ENCODE data around the gene ARID1B. TPM values are rescaled to one million over a fixed set of nuclear protein-coding genes. Genes with fewer than 3 reads are reported as not detected.

The ARID1B gene
- total and polyA plus RNA-seq, 10 of the 15 experiments (the other 5 are each of a cell fraction or from before 2014, with no cell fraction given): 24.7 to 133 (median 54.6) TPM

DNA sequence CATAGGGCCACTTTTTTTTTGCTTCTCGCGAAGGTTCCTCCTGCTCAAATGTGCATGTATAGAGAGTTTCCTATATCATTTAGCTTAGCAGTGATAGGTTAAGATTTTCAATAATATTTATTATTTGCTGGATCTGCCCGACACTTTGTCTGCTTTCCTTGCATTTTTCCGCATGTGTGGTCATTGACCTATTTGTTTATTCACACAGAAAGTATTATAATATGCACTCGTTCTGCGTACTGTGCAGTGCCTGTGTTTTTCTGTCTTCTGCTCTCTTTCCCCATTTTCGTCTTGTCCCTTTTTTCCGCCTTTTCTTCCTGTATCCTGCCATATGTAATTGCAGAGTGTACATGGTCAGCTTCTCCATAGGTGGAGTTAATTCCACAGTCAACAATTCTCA is 290.3 kb downstream of the ARID1B start:
- Histone ChIP-seq H3K27ac (ENCODE audit: control insufficient read depth, insufficient read depth) (no peak overlapping the region), H3K27me3 (replicated peaks in 1 of 2; ENCODE audit: control insufficient read depth in 2 of 2, insufficient read depth in 2 of 2, low read length in 1 of 2) (no peaks in the 10 kb centered on the region), H3K4me2 (ENCODE audit: control insufficient read depth, insufficient read depth) (no peak overlapping the region), H2AFZ (ENCODE audit: control insufficient read depth, low read depth, low read length) (no peak overlapping the region), H3K9me3 (replicated peaks; ENCODE audit: control insufficient read depth, insufficient read depth, low read length) (no peaks in the 10 kb centered on the region), H3K79me2 (ENCODE audit: control insufficient read depth, insufficient read depth, low read length) (peaks cover 8% of the 10 kb centered on the region), H3K4me3 (no peak overlapping the region), H3K9ac (ENCODE audit: control insufficient read depth, insufficient read depth, low read length) (no peak overlapping the region), H3K36me3 (ENCODE audit: control insufficient read depth in 2 of 2, insufficient read depth in 2 of 2, low read length in 1 of 2) (peaks cover 0 to 2% of the 10 kb centered on the region in 2 experiments; a peak in 2 of 4 replicates), H4K20me1 (ENCODE audit: control insufficient read depth, insufficient read depth) (peaks cover 12% of the 10 kb centered on the region; the same call in 1 of the 2 replicates), H3K4me1 (ENCODE audit: control insufficient read depth, insufficient read depth, low read length) (peaks cover 19% of the 10 kb centered on the region)
- ChIA-PET RAD21 (ENCODE audit: unreplicated experiment) (no interaction called here), POLR2A (interaction anchor here (0.6 kb wide), 1 partner anchor 124 kb away, joined by 3 read pairs; no protein-coding TSS in a partner anchor), SMC1A (ENCODE audit: uncharacterized antibody, unreplicated experiment) (interaction anchor here (1.0 to 1.7 kb wide), 5 partner anchors 11 to 281 kb away, joined by 3 to 8 read pairs (median 3); no protein-coding TSS in a partner anchor), CTCF (interaction anchor here (1.4 to 1.5 kb wide), 2 partner anchors 21 to 22 kb away, joined by 5 to 9 read pairs; no protein-coding TSS in a partner anchor)
- 94% methylated on average over 8 of the region's 8 CpGs for WGBS (ENCODE audit: insufficient coverage, insufficient replicate concordance, low lambda C conversion rate, missing lambda C conversion rate)
- DNase-seq (ENCODE audit: low read depth, low spot score): no peak
- intact Hi-C loops (cut with micrococcal nuclease; ENCODE audit: unreplicated experiment): loop anchor here (5.0 kb wide), 1 partner anchor 35 kb away; no protein-coding TSS in a partner anchor
- no TSS peak for BruUV-seq (replicated peaks)
- no peak for FAIRE-seq
- ATAC-seq: no peak
- in situ Hi-C loops (cut with MboI): no loop called here
- TF ChIP-seq SRF (IDR thresholded peaks at IDR 0.05; ENCODE audit: low read depth in 2 of 2, low read length in 2 of 2) (no peak), RBBP5 (conservative IDR thresholded peaks at IDR 0.05) (no peak), IKZF2 (IDR thresholded peaks at IDR 0.05) (no peak), MTA3 (IDR thresholded peaks at IDR 0.05; ENCODE audit: borderline replicate concordance, low read length) (no peak), SUZ12 (IDR thresholded peaks at IDR 0.05; ENCODE audit: unreplicated experiment) (no peak)
- TF ChIP-seq, protein P1, sequence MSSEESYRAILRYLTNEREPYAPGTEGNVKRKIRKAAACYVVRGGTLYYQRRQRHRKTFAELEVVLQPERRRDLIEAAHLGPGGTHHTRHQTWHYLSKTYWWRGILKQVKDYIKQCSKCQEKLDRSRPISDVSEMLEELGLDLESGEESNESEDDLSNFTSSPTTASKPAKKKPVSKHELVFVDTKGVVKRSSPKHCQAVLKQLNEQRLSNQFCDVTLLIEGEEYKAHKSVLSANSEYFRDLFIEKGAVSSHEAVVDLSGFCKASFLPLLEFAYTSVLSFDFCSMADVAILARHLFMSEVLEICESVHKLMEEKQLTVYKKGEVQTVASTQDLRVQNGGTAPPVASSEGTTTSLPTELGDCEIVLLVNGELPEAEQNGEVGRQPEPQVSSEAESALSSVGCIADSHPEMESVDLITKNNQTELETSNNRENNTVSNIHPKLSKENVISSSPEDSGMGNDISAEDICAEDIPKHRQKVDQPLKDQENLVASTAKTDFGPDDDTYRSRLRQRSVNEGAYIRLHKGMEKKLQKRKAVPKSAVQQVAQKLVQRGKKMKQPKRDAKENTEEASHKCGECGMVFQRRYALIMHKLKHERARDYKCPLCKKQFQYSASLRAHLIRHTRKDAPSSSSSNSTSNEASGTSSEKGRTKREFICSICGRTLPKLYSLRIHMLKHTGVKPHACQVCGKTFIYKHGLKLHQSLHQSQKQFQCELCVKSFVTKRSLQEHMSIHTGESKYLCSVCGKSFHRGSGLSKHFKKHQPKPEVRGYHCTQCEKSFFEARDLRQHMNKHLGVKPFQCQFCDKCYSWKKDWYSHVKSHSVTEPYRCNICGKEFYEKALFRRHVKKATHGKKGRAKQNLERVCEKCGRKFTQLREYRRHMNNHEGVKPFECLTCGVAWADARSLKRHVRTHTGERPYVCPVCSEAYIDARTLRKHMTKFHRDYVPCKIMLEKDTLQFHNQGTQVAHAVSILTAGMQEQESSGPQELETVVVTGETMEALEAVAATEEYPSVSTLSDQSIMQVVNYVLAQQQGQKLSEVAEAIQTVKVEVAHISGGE (CRISPR knock-in tag; IDR thresholded peaks at IDR 0.05): no peak

Measured in GM12878 (cell line).